Erythroblast (primary cell): ENCODE measurements around the gene B4GALNT3.

Experiments
- GATA1 ChIP-seq: IDR thresholded peaks from 2 replicates; pipeline ENCODE4 v1.6.1; 2011; ENCODE audit warnings: low read depth, mild to moderate bottlenecking, control low read depth, low read length, moderate library complexity
- POLR2A ChIP-seq: IDR thresholded peaks from 2 replicates; pipeline ENCODE4 v1.6.1; 2011; ENCODE audit warnings: mild to moderate bottlenecking, low read length

- TF ChIP-seq POLR2A (no peak), GATA1 (no peak)
Observed at GRCh38 chr12:544142-544541, 84.4 kb downstream of the B4GALNT3 start.
